NB4 (cell line): ENCODE measurements around the gene MAP4K4.

Experiments used
- MYC ChIP-seq: IDR thresholded peaks from 2 replicates; pipeline ENCODE4 v1.6.1; 2011; ENCODE audit warnings: low read depth, low read length
- POLR2A ChIP-seq: IDR thresholded peaks from 2 replicates; pipeline ENCODE4 v1.6.1; 2011; ENCODE audit warnings: mild to moderate bottlenecking; ENCODE audit not compliant: insufficient read length; ENCODE audit errors: extremely low read depth
- TF ChIP-seq, protein P1 (sequence below): IDR thresholded peaks from one replicate; pipeline ENCODE4 v1.5.1; 2012; ENCODE audit warnings: low read depth, low read length
- TF ChIP-seq, protein P2 (sequence below): IDR thresholded peaks from 2 replicates; pipeline ENCODE4 v1.6.1; 2011; ENCODE audit warnings: low read depth, low read length

GRCh38 chr2:101724125-101724474, 26.6 kb downstream of the MAP4K4 start:
- TF ChIP-seq POLR2A (no peak), MYC (no peak)
- TF ChIP-seq, protein P1, sequence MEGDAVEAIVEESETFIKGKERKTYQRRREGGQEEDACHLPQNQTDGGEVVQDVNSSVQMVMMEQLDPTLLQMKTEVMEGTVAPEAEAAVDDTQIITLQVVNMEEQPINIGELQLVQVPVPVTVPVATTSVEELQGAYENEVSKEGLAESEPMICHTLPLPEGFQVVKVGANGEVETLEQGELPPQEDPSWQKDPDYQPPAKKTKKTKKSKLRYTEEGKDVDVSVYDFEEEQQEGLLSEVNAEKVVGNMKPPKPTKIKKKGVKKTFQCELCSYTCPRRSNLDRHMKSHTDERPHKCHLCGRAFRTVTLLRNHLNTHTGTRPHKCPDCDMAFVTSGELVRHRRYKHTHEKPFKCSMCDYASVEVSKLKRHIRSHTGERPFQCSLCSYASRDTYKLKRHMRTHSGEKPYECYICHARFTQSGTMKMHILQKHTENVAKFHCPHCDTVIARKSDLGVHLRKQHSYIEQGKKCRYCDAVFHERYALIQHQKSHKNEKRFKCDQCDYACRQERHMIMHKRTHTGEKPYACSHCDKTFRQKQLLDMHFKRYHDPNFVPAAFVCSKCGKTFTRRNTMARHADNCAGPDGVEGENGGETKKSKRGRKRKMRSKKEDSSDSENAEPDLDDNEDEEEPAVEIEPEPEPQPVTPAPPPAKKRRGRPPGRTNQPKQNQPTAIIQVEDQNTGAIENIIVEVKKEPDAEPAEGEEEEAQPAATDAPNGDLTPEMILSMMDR = no peak
- TF ChIP-seq, protein P2, sequence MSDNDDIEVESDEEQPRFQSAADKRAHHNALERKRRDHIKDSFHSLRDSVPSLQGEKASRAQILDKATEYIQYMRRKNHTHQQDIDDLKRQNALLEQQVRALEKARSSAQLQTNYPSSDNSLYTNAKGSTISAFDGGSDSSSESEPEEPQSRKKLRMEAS = no peak
